Panc1 (cell line): ENCODE measurements around the gene CHMP4A. TPM values are rescaled to one million over a fixed set of nuclear protein-coding genes. Genes with fewer than 3 reads are reported as not detected.

Source experiments
- ATAC-seq: fragments of 200-7000 bp; cut with Tn5 transposase; 2 replicates; pipeline ENCODE4 v1.9.1; 2020; ENCODE audit warnings: mild to moderate bottlenecking, moderate library complexity
- BruUV-seq: library from RNA; stranded (reverse); fragments of 400-500 nt; replicated peaks from 2 replicates; lab custom pipeline; 2021; lab: Mats Ljungman, UMichigan
- CTCF ChIA-PET: fragments of 300-600 bp; sonication (Branson Sonifier 250); formaldehyde crosslinking; loops from one replicate; lab custom pipeline; 2022; ENCODE audit warnings: antibody characterized with exemption; lab: Charles Lee
- POLR2A ChIA-PET: fragments of 300-600 bp; sonication (Branson Sonifier 250); formaldehyde crosslinking; loops from one replicate; lab custom pipeline; 2022; ENCODE audit warnings: antibody characterized with exemption; lab: Charles Lee
- DNase-seq: peaks from one replicate; pipeline ENCODE4 v3.0.0-alpha.2; 2010; ENCODE audit warnings: low read depth, low spot score
- H3K27ac ChIP-seq: 2 replicates; pipeline ENCODE4 v1.5.1; 2011; ENCODE audit warnings: mild to moderate bottlenecking, low read length, inconsistent platforms
- H3K27me3 ChIP-seq: fragments of 200-500 bp; sonication (Bioruptor generic); 2 replicates; pipeline ENCODE4 v1.6.0; 2014; ENCODE audit warnings: low read length, inconsistent platforms; ENCODE audit not compliant: control insufficient read depth, insufficient read depth
- H3K36me3 ChIP-seq: fragments of 200-500 bp; sonication (Bioruptor generic); 2 replicates; pipeline ENCODE4 v1.5.1; 2014; ENCODE audit warnings: inconsistent platforms, mild to moderate bottlenecking, low read length, moderate library complexity; ENCODE audit not compliant: control insufficient read depth, insufficient read depth
- H3K4me1 ChIP-seq: 2 replicates; pipeline ENCODE4 v1.5.1; 2011; ENCODE audit warnings: inconsistent platforms, mild to moderate bottlenecking, low read length, moderate library complexity; ENCODE audit not compliant: control insufficient read depth, insufficient read depth
- H3K4me3 ChIP-seq, 2 experiments: 2 replicates each; pipeline ENCODE4 v1.5.1; 2011 to 2012; ENCODE audit warnings: low read depth in 2 of 2, low read length in 2 of 2, mild to moderate bottlenecking in 2 of 2, inconsistent platforms in 1 of 2, moderate library complexity in 1 of 2
- H3K9me3 ChIP-seq: fragments of 200-500 bp; sonication (Bioruptor generic); 2 replicates; pipeline ENCODE4 v1.5.1; 2014; ENCODE audit warnings: low read depth, mild to moderate bottlenecking, inconsistent platforms, low read length, moderate library complexity; ENCODE audit not compliant: control insufficient read depth, insufficient read depth
- CTCF ChIP-seq: fragments of 450-650 bp; IDR thresholded peaks from 2 replicates; pipeline ENCODE4 v1.5.1; 2017; ENCODE audit warnings: mild to moderate bottlenecking
- POLR2AphosphoS5 ChIP-seq: IDR thresholded peaks from 2 replicates; pipeline ENCODE4 v1.6.1; 2012; ENCODE audit warnings: mild to moderate bottlenecking, low read depth, low read length, moderate library complexity
- REST ChIP-seq, 2 experiments: IDR thresholded peaks; 2 replicates each; pipeline ENCODE4 v1.6.1; 2011 to 2012; ENCODE audit warnings: low read depth in 2 of 2, control low read depth in 1 of 2, low read length in 1 of 2, mild to moderate bottlenecking in 1 of 2, moderate library complexity in 1 of 2; ENCODE audit not compliant: insufficient read depth in 1 of 2
- SIN3A ChIP-seq: IDR thresholded peaks from 2 replicates; pipeline ENCODE4 v1.6.1; 2012; ENCODE audit warnings: low read depth, mild to moderate bottlenecking, low read length, moderate library complexity, borderline replicate concordance; ENCODE audit not compliant: insufficient read depth
- TCF7L2 ChIP-seq: IDR thresholded peaks from 2 replicates; pipeline ENCODE4 v1.6.1; 2011; ENCODE audit warnings: mild to moderate bottlenecking, low read depth, low read length, inconsistent platforms
- in situ Hi-C: cut with HindIII; loops from 2 replicates; pipeline ENCODE4 v1.10.0; 2016; ENCODE audit warnings: low sequenced_read_pairs, low pct_unique_long_range_greater_than_20kb
- intact Hi-C: fragments of 100-400 bp; cut with micrococcal nuclease; formaldehyde crosslinking; loops from one replicate; pipeline ENCODE4 v1.10.0; 2022; ENCODE audit not compliant: unreplicated experiment
- total RNA-seq: library from RNA; stranded (reverse); gene quantifications from one replicate; pipeline ENCODE4 v1.2.1, GENCODE V29; 2021; ENCODE audit not compliant: unreplicated experiment

CHMP4A gene
- total RNA-seq, 1 experiment from 2014 or later, result 42.4 TPM

- ATAC-seq, result no peak
- Histone ChIP-seq H3K27me3 (no peaks in the 10 kb centered on the region), H3K36me3 (no peaks in the 10 kb centered on the region), H3K4me1 (no peaks in the 10 kb centered on the region), H3K27ac (no peak overlapping the region), H3K4me3 (no peak overlapping the region), H3K9me3 (no peaks in the 10 kb centered on the region)
- ChIA-PET CTCF (interaction anchor here (0.5 kb wide), 1 partner anchor 279 kb away, joined by 3 read pairs; no protein-coding TSS in a partner anchor), POLR2A (no interaction called here)
- no TSS peak for BruUV-seq
- intact Hi-C loops (no loop called here), in situ Hi-C loops (no loop called here)
- TF ChIP-seq CTCF, result no peak
- no peak for TF ChIP-seq TCF7L2
- no peak for TF ChIP-seq REST (IDR thresholded peaks at IDR 0.05; ENCODE audit: insufficient read depth in 1 of 2, low read depth in 2 of 2, low read length in 1 of 2)
- no peak for TF ChIP-seq SIN3A
- TF ChIP-seq POLR2AphosphoS5, result no peak
- no peak for DNase-seq
These were observed 48.1 kb upstream of the CHMP4A start for GRCh38 chr14:24261256-24261968.

- BruUV-seq, result no TSS peak
- intact Hi-C loops (no loop called here), in situ Hi-C loops (no loop called here)
These were observed 47.5 kb upstream of the CHMP4A start for GRCh38 chr14:24260780-24261157.

More at GRCh38 chr14:24260780-24261157, 47.5 kb upstream of the CHMP4A start:
- ATAC-seq (no peak), DNase-seq (no peak)
- ChIA-PET POLR2A (no interaction called here), CTCF (no interaction called here)
- no peaks in the 10 kb centered on the region for H3K27me3 ChIP-seq
- TF ChIP-seq CTCF, result no peak
- TF ChIP-seq SIN3A, result no peak
- no peak for TF ChIP-seq REST (IDR thresholded peaks at IDR 0.05; ENCODE audit: insufficient read depth in 1 of 2, low read depth in 2 of 2, low read length in 1 of 2)
- no peak for TF ChIP-seq TCF7L2
- TF ChIP-seq POLR2AphosphoS5, result no peak
- H3K9me3 ChIP-seq, result no peaks in the 10 kb centered on the region
- H3K4me3 ChIP-seq, result no peak overlapping the region
- H3K4me1 ChIP-seq, result no peaks in the 10 kb centered on the region
- H3K36me3 ChIP-seq, result no peaks in the 10 kb centered on the region
- no peak overlapping the region for H3K27ac ChIP-seq
